GM18909 (cell line): ENCODE measurements around the gene ANXA7.
"Not testable (repeated sequence)": the region's sequence is repeated elsewhere in the genome, so short reads cannot be mapped to it uniquely, and the experiment has no call there.

ENCODE experiments used
- ATAC-seq: cut with Tn5 transposase; IDR thresholded peaks from one replicate; pipeline ENCODE4 v1.9.1; 2021; ENCODE audit warnings: mild to moderate bottlenecking; ENCODE audit not compliant: unreplicated experiment, poor library complexity

Gene ANXA7

GRCh38 chr10:73357166-73357565 lies 56.7 kb downstream of the ANXA7 start:
- no peak for ATAC-seq

- no peak for ATAC-seq
Observed at GRCh38 chr10:73344269-73344668, 69.6 kb downstream of the ANXA7 start.

GRCh38 chr10:73340121-73340520 lies 73.7 kb downstream of the ANXA7 start:
- ATAC-seq, result no peak

- no peak for ATAC-seq
Observed at GRCh38 chr10:73339436-73339835, 74.4 kb downstream of the ANXA7 start.

GRCh38 chr10:73338801-73339368 lies 75.0 kb downstream of the ANXA7 start:
- ATAC-seq, result no peak

GRCh38 chr10:73333202-73333601 lies 80.7 kb downstream of the ANXA7 start:
- no peak for ATAC-seq

GRCh38 chr10:73332379-73332778 lies 81.5 kb downstream of the ANXA7 start:
- no peak for ATAC-seq

- ATAC-seq, result not testable (repeated sequence)
Observed at GRCh38 chr10:73328523-73328922, 85.3 kb downstream of the ANXA7 start.

GRCh38 chr10:73325290-73325689 lies 88.6 kb downstream of the ANXA7 start:
- ATAC-seq, result not testable (repeated sequence)
